T-cell (primary cell): Measurements from ENCODE around the gene SPDYE18. TPM values are rescaled to one million over a fixed set of nuclear protein-coding genes. Genes with fewer than 3 reads are reported as not detected.
"Not testable (repeated sequence)": the region's sequence is repeated elsewhere in the genome, so short reads cannot be mapped to it uniquely, and the experiment has no call there.

Experiments
- ATAC-seq, 4 experiments: fragments of 200-7000 bp in 3 of 4; fragments of 150-1000 bp in 1 of 4; cut with Tn5 transposase; replicated peaks in 1 of 4; 1 replicate in 3 of 4; 2 replicates in 1 of 4; pipeline ENCODE4 v1.10.0; 2021; ENCODE audit warnings: moderate library complexity in 3 of 4, mild to moderate bottlenecking in 2 of 4, moderate number of reproducible peaks in 1 of 4
- CTCF ChIA-PET, 2 donors: fragments of 300-600 bp; sonication (Branson Sonifier 250); formaldehyde crosslinking; loops; one replicate each; lab custom pipeline; 2022; ENCODE audit warnings: antibody characterized with exemption in 2 of 2; lab: Charles Lee
- POLR2A ChIA-PET, 2 donors: fragments of 300-600 bp; sonication (Branson Sonifier 250); formaldehyde crosslinking; loops; one replicate each; lab custom pipeline; 2022; ENCODE audit warnings: antibody characterized with exemption in 2 of 2; lab: Charles Lee
- DNase-seq, 35 experiments: peaks; one replicate each; pipeline versions ENCODE4 v3.0.0 to v3.0.0-alpha.2; 2013 to 2023
- H3K27ac ChIP-seq: one replicate; pipeline ENCODE4 v1.5.1; 2013; ENCODE audit warnings: low read length
- H3K27me3 ChIP-seq, 2 experiments: replicated peaks in 1 of 2; 1 replicate in 1 of 2; 2 replicates in 1 of 2; pipeline versions ENCODE4 v1.6.1 to v1.7.0; 2013; ENCODE audit warnings: low read length in 1 of 2, mixed read lengths in 1 of 2; ENCODE audit not compliant: control insufficient read depth in 2 of 2, insufficient read depth in 2 of 2; ENCODE audit errors: extremely low read depth in 1 of 2
- H3K36me3 ChIP-seq, 2 donors: 1 replicate in 1 of 2; 2 replicates in 1 of 2; pipeline versions ENCODE4 v1.6.1 to v1.7.0; 2013; ENCODE audit warnings: low read length in 1 of 2; ENCODE audit not compliant: control insufficient read depth in 2 of 2, insufficient read depth in 1 of 2; ENCODE audit errors: extremely low read depth in 1 of 2
- H3K4me1 ChIP-seq, 2 experiments: 1 replicate in 1 of 2; 2 replicates in 1 of 2; pipeline versions ENCODE4 v1.6.1 to v1.7.0; 2013; ENCODE audit warnings: low read length in 2 of 2, mixed read lengths in 1 of 2; ENCODE audit not compliant: insufficient read depth in 2 of 2, control insufficient read depth in 1 of 2; ENCODE audit errors: extremely low read depth in 1 of 2
- H3K4me3 ChIP-seq, 2 donors: 1 replicate in 1 of 2; 2 replicates in 1 of 2; pipeline versions ENCODE4 v1.5.1 to v1.7.0; 2013; ENCODE audit warnings: mild to moderate bottlenecking in 2 of 2, low read length in 1 of 2, moderate library complexity in 1 of 2; ENCODE audit not compliant: control insufficient read depth in 1 of 2; ENCODE audit errors: extremely low read depth in 1 of 2
- H3K9me3 ChIP-seq: 2 replicates; pipeline ENCODE4 v1.7.0; 2013
- H3K27ac Mint-ChIP-seq, 2 donors: one replicate each; pipeline ENCODE4 v1.8.0; 2020 to 2021; ENCODE audit warnings: mild to moderate bottlenecking in 2 of 2, mixed read lengths in 2 of 2
- H3K27me3 Mint-ChIP-seq, 2 donors: one replicate each; pipeline ENCODE4 v1.8.0; 2021 to 2022; ENCODE audit warnings: mixed read lengths in 2 of 2
- H3K36me3 Mint-ChIP-seq: one replicate; pipeline ENCODE4 v1.8.0; 2021; ENCODE audit warnings: mixed read lengths
- H3K4me1 Mint-ChIP-seq, 3 donors: one replicate each; pipeline ENCODE4 v1.8.0; 2020 to 2022; ENCODE audit warnings: mixed read lengths in 3 of 3, mild to moderate bottlenecking in 1 of 3
- H3K4me3 Mint-ChIP-seq, 3 donors: one replicate each; pipeline ENCODE4 v1.8.0; 2020 to 2022; ENCODE audit warnings: mild to moderate bottlenecking in 3 of 3, mixed read lengths in 3 of 3, moderate library complexity in 3 of 3
- H3K9me3 Mint-ChIP-seq, 3 donors: one replicate each; pipeline ENCODE4 v1.8.0; 2020 to 2022; ENCODE audit warnings: mixed read lengths in 3 of 3
- WGBS: methylation state at CpG from one replicate; pipeline ENCODE4 v1.1.5; 2013; ENCODE audit warnings: missing lambda C conversion rate; ENCODE audit not compliant: insufficient coverage; 5-methylcytosine and 5-hydroxymethylcytosine counted together
- total RNA-seq, 35 experiments: library from RNA in 6 of 35; stranded (reverse) in 6 of 35; fragments of 120-200 nt in 1 of 35; gene quantifications; one replicate each; pipeline versions ENCODE4 v1.2.1 to v1.2.4 and lab custom pipeline; 2013 to 2026

The SPDYE18 gene
- total RNA-seq, 5 donors from 2014 or later (not counting 1 experiment from before 2014, with no cell fraction given), result 1.3 to 3.0 (median 2.1) TPM

GRCh38 chr7:77092301-77092700 lies 29.9 kb upstream of the SPDYE18 start:
- H3K9me3 Mint-ChIP-seq, CTCF ChIA-PET, H3K27me3 Mint-ChIP-seq, DNase-seq, H3K4me3 Mint-ChIP-seq, H3K27ac ChIP-seq, H3K9me3 ChIP-seq, H3K4me3 ChIP-seq, POLR2A ChIA-PET, H3K4me1 ChIP-seq, H3K27ac Mint-ChIP-seq, H3K4me1 Mint-ChIP-seq, H3K27me3 ChIP-seq, H3K36me3 ChIP-seq, ATAC-seq: not testable (repeated sequence)
- no CpG with 5 or more reads among the region's 2 CpGs for WGBS
- peaks cover 33% of the 10 kb centered on the region for H3K36me3 Mint-ChIP-seq

- H3K27me3 Mint-ChIP-seq, DNase-seq, H3K27ac Mint-ChIP-seq, H3K36me3 Mint-ChIP-seq, H3K4me3 Mint-ChIP-seq, H3K4me1 Mint-ChIP-seq, ATAC-seq, H3K9me3 ChIP-seq, H3K27me3 ChIP-seq, H3K4me1 ChIP-seq, H3K27ac ChIP-seq, H3K36me3 ChIP-seq, H3K4me3 ChIP-seq, POLR2A ChIA-PET, CTCF ChIA-PET, H3K9me3 Mint-ChIP-seq: not testable (repeated sequence)
- no CpG with 5 or more reads among the region's 1 CpG for WGBS
Observed at GRCh38 chr7:77082192-77082591, 19.8 kb upstream of the SPDYE18 start.

- CTCF ChIA-PET, H3K9me3 ChIP-seq, H3K27me3 ChIP-seq, H3K27ac Mint-ChIP-seq, H3K4me1 ChIP-seq, H3K4me3 Mint-ChIP-seq, ATAC-seq, H3K4me1 Mint-ChIP-seq, H3K36me3 ChIP-seq, POLR2A ChIA-PET, H3K27ac ChIP-seq, H3K9me3 Mint-ChIP-seq, H3K4me3 ChIP-seq, H3K27me3 Mint-ChIP-seq, DNase-seq: not testable (repeated sequence)
- peaks cover 22% of the 10 kb centered on the region for H3K36me3 Mint-ChIP-seq
- WGBS, result no CpG with 5 or more reads among the region's 2 CpGs
Observed at GRCh38 chr7:77080236-77080635, 17.9 kb upstream of the SPDYE18 start.

- H3K27ac ChIP-seq, H3K4me1 ChIP-seq, H3K27ac Mint-ChIP-seq, CTCF ChIA-PET, H3K9me3 Mint-ChIP-seq, H3K27me3 ChIP-seq, H3K4me1 Mint-ChIP-seq, H3K4me3 Mint-ChIP-seq, DNase-seq, H3K36me3 ChIP-seq, POLR2A ChIA-PET, H3K9me3 ChIP-seq, H3K4me3 ChIP-seq, H3K27me3 Mint-ChIP-seq: not testable (repeated sequence)
- H3K36me3 Mint-ChIP-seq, result peaks cover 27% of the 10 kb centered on the region
- WGBS, result no CpG with 5 or more reads among the region's 5 CpGs
- ATAC-seq, result peak in 1 of 4 experiments; percentile 35
Observed at GRCh38 chr7:77079624-77080023, 17.3 kb upstream of the SPDYE18 start.

GRCh38 chr7:77079112-77079511 lies 16.8 kb upstream of the SPDYE18 start:
- H3K4me3 Mint-ChIP-seq, DNase-seq, H3K9me3 ChIP-seq, CTCF ChIA-PET, ATAC-seq, H3K4me1 ChIP-seq, H3K27ac ChIP-seq, POLR2A ChIA-PET, H3K4me1 Mint-ChIP-seq, H3K27me3 Mint-ChIP-seq, H3K27ac Mint-ChIP-seq, H3K4me3 ChIP-seq, H3K9me3 Mint-ChIP-seq, H3K27me3 ChIP-seq, H3K36me3 ChIP-seq: not testable (repeated sequence)
- peaks cover 32% of the 10 kb centered on the region for H3K36me3 Mint-ChIP-seq

GRCh38 chr7:77077060-77077459 lies 14.7 kb upstream of the SPDYE18 start:
- H3K36me3 ChIP-seq, H3K27me3 ChIP-seq, H3K4me1 Mint-ChIP-seq, H3K27ac Mint-ChIP-seq, H3K27ac ChIP-seq, CTCF ChIA-PET, H3K4me3 Mint-ChIP-seq, DNase-seq, H3K9me3 Mint-ChIP-seq, ATAC-seq, H3K9me3 ChIP-seq, POLR2A ChIA-PET, H3K4me1 ChIP-seq, H3K27me3 Mint-ChIP-seq, H3K4me3 ChIP-seq: not testable (repeated sequence)
- peaks cover 32% of the 10 kb centered on the region for H3K36me3 Mint-ChIP-seq
- no CpG with 5 or more reads among the region's 5 CpGs for WGBS

- H3K9me3 Mint-ChIP-seq, H3K36me3 ChIP-seq, H3K9me3 ChIP-seq, H3K4me3 Mint-ChIP-seq, H3K4me3 ChIP-seq, DNase-seq, H3K27me3 ChIP-seq, CTCF ChIA-PET, H3K27me3 Mint-ChIP-seq, H3K4me1 ChIP-seq, H3K27ac Mint-ChIP-seq, ATAC-seq, POLR2A ChIA-PET, H3K27ac ChIP-seq: not testable (repeated sequence)
- Mint-ChIP-seq H3K36me3 (peaks cover 45% of the 10 kb centered on the region), H3K4me1 (peaks cover 10 to 16% (median 14%) of the 10 kb centered on the region in 3 donors)
- no CpG with 5 or more reads among the region's 6 CpGs for WGBS
Observed at GRCh38 chr7:77074786-77075396, 12.5 kb upstream of the SPDYE18 start.
